HEK293 (cell line): Measurements from ENCODE around the gene AMIGO1.

Experiments used
- ATF2 ChIP-seq: fragments of 450-650 bp; formaldehyde crosslinking; IDR thresholded peaks from 2 replicates; pipeline ENCODE4 v1.5.1; 2016; ENCODE audit warnings: missing biosample characterization, missing genetic modification characterization, low read depth
- CTCF ChIP-seq: fragments of 450-650 bp; formaldehyde crosslinking; IDR thresholded peaks from 2 replicates; pipeline ENCODE4 v1.5.1; 2016; ENCODE audit warnings: missing biosample characterization, missing genetic modification characterization
- ELK4 ChIP-seq: IDR thresholded peaks from 2 replicates; pipeline ENCODE4 v1.6.1; 2011; ENCODE audit warnings: mild to moderate bottlenecking, low read depth, low read length, borderline replicate concordance
- PRDM10 ChIP-seq: fragments of 450-650 bp; formaldehyde crosslinking; IDR thresholded peaks from 2 replicates; pipeline ENCODE4 v1.5.1; 2016; ENCODE audit warnings: missing biosample characterization, missing genetic modification characterization
- ZBTB10 ChIP-seq: fragments of 450-650 bp; formaldehyde crosslinking; IDR thresholded peaks from 2 replicates; pipeline ENCODE4 v1.5.1; 2016; ENCODE audit warnings: missing biosample characterization, missing genetic modification characterization
- ZBTB21 ChIP-seq: fragments of 450-650 bp; formaldehyde crosslinking; IDR thresholded peaks from 2 replicates; pipeline ENCODE4 v1.5.1; 2017; ENCODE audit warnings: missing biosample characterization, missing genetic modification characterization
- ZNF133 ChIP-seq: fragments of 450-650 bp; formaldehyde crosslinking; IDR thresholded peaks from 2 replicates; pipeline ENCODE4 v1.5.1; 2016; ENCODE audit warnings: missing biosample characterization, missing genetic modification characterization
- ZNF292 ChIP-seq: fragments of 450-650 bp; formaldehyde crosslinking; IDR thresholded peaks from 2 replicates; pipeline ENCODE4 v1.5.1; 2016; ENCODE audit warnings: low read depth, missing biosample characterization, missing genetic modification characterization, borderline replicate concordance
- ZNF561 ChIP-seq: fragments of 450-650 bp; IDR thresholded peaks from 2 replicates; pipeline ENCODE4 v1.5.1; 2018; ENCODE audit warnings: missing biosample characterization, missing genetic modification characterization, borderline replicate concordance
- ZNF658 ChIP-seq: fragments of 450-650 bp; formaldehyde crosslinking; IDR thresholded peaks from 2 replicates; pipeline ENCODE4; 2016; ENCODE audit warnings: missing biosample characterization, missing genetic modification characterization
- ZNF747 ChIP-seq: fragments of 450-650 bp; formaldehyde crosslinking; IDR thresholded peaks from 2 replicates; pipeline ENCODE4 v1.5.1; 2016; ENCODE audit warnings: missing biosample characterization, missing genetic modification characterization
- ZNF76 ChIP-seq: fragments of 450-650 bp; formaldehyde crosslinking; IDR thresholded peaks from 2 replicates; pipeline ENCODE4; 2016; ENCODE audit warnings: low read depth, missing biosample characterization, missing genetic modification characterization, borderline replicate concordance

- TF ChIP-seq ZNF658 (tag by site-specific recombination) (no peak), CTCF (tag by site-specific recombination) (no peak), ZBTB21 (no peak), PRDM10 (tag by site-specific recombination) (no peak), ZNF76 (tag by site-specific recombination) (no peak), ZNF561 (no peak), ELK4 (no peak), ZBTB10 (tag by site-specific recombination) (no peak), ATF2 (no peak), ZNF133 (no peak), ZNF747 (tag by site-specific recombination) (no peak), ZNF292 (tag by site-specific recombination) (no peak)
These were observed 51.7 kb downstream of the AMIGO1 start for GRCh38 chr1:109457819-109458218.
